GM21576 (cell line): Measurements from ENCODE around the gene CACNB4.
"Not testable (repeated sequence)": the region's sequence is repeated elsewhere in the genome, so short reads cannot be mapped to it uniquely, and the experiment has no call there.

Experiments
- ATAC-seq: cut with Tn5 transposase; IDR thresholded peaks from one replicate; pipeline ENCODE4 v1.9.1; 2021; ENCODE audit warnings: mild to moderate bottlenecking, moderate library complexity; ENCODE audit not compliant: unreplicated experiment

The CACNB4 gene

GRCh38 chr2:152098496-152099366 lies at the start of gene CACNB4:
Gene CACNB4 (minus strand): TSS chr2:152099044.
- no peak for ATAC-seq

- ATAC-seq, result peak; percentile 81
Observed at GRCh38 chr2:152134488-152135280, 35.8 kb upstream of the CACNB4 start.

GRCh38 chr2:152132306-152132705 lies 33.5 kb upstream of the CACNB4 start:
- ATAC-seq, result no peak

GRCh38 chr2:152127628-152128027 lies 28.8 kb upstream of the CACNB4 start:
- ATAC-seq, result no peak

- ATAC-seq, result no peak
Observed at GRCh38 chr2:152126664-152127063, 27.8 kb upstream of the CACNB4 start.

- no peak for ATAC-seq
Observed at GRCh38 chr2:152122161-152122560, 23.3 kb upstream of the CACNB4 start.

- no peak for ATAC-seq
Observed at GRCh38 chr2:152120430-152120829, 21.6 kb upstream of the CACNB4 start.

- no peak for ATAC-seq
Observed at GRCh38 chr2:152115952-152116351, 17.1 kb upstream of the CACNB4 start.

GRCh38 chr2:152114366-152114765 lies 15.5 kb upstream of the CACNB4 start:
- no peak for ATAC-seq

GRCh38 chr2:152107140-152107539 lies 8.3 kb upstream of the CACNB4 start:
- not testable (repeated sequence) for ATAC-seq

- no peak for ATAC-seq
Observed at GRCh38 chr2:152106464-152106863, 7.6 kb upstream of the CACNB4 start.

GRCh38 chr2:152103271-152103670 lies 4.4 kb upstream of the CACNB4 start:
- no peak for ATAC-seq

GRCh38 chr2:152100961-152101360 lies 2.1 kb upstream of the CACNB4 start:
- ATAC-seq, result no peak

- no peak for ATAC-seq
Observed at GRCh38 chr2:152099367-152100050, 665 bp upstream of the CACNB4 start.

GRCh38 chr2:152097801-152098495 lies 896 bp downstream of the CACNB4 start:
- no peak for ATAC-seq

- no peak for ATAC-seq
Observed at GRCh38 chr2:152097290-152097800, 1.5 kb downstream of the CACNB4 start.

GRCh38 chr2:152095146-152095545 lies 3.7 kb downstream of the CACNB4 start:
- ATAC-seq, result no peak

GRCh38 chr2:152094014-152094413 lies 4.8 kb downstream of the CACNB4 start:
- ATAC-seq, result no peak

GRCh38 chr2:152093464-152093863 lies 5.4 kb downstream of the CACNB4 start:
- no peak for ATAC-seq

GRCh38 chr2:152092095-152092494 lies 6.7 kb downstream of the CACNB4 start:
- ATAC-seq, result no peak

- not testable (repeated sequence) for ATAC-seq
Observed at GRCh38 chr2:152090726-152091125, 8.1 kb downstream of the CACNB4 start.
